ENCODE data around the gene PGC. TPM values are rescaled to one million over a fixed set of nuclear protein-coding genes. Genes with fewer than 3 reads are reported as not detected.
A peak's percentile ranks its signal among the peaks of the same experiment; 100 is the strongest.

PGC gene
- total RNA-seq, 6 donors from 2014 or later: 241 to 4,380 (median 659) TPM

GRCh38 chr6:41688256-41688965, 58.8 kb downstream of the PGC start:
- no peak overlapping the region for H3K27ac ChIP-seq
- no peak for TF ChIP-seq POLR2A (IDR thresholded peaks at IDR 0.05)
- no peak for TF ChIP-seq CTCF (IDR thresholded peaks at IDR 0.05)
- no peak for TF ChIP-seq POLR2AphosphoS5 (IDR thresholded peaks at IDR 0.05)
- TF ChIP-seq EP300 (IDR thresholded peaks at IDR 0.05): no peak
- no peak overlapping the region for H3K4me3 ChIP-seq
- 82% methylated on average over 5 of the region's 5 CpGs; no CpG with 5 or more reads in 1 of the 2 donors for WGBS, 2 donors
- no peaks in the 10 kb centered on the region for H3K9me3 ChIP-seq
- H3K36me3 ChIP-seq: peaks cover 21 to 71% (median 55%) of the 10 kb centered on the region in 4 donors
- ATAC-seq (ENCODE audit: low FRiP score in 2 of 2) (no peak), DNase-seq (no peak)
- no peaks in the 10 kb centered on the region for H3K27me3 ChIP-seq
- H3K4me1 ChIP-seq: peaks cover 5 to 8% (median 6%) of the 10 kb centered on the region in 4 donors

DNA sequence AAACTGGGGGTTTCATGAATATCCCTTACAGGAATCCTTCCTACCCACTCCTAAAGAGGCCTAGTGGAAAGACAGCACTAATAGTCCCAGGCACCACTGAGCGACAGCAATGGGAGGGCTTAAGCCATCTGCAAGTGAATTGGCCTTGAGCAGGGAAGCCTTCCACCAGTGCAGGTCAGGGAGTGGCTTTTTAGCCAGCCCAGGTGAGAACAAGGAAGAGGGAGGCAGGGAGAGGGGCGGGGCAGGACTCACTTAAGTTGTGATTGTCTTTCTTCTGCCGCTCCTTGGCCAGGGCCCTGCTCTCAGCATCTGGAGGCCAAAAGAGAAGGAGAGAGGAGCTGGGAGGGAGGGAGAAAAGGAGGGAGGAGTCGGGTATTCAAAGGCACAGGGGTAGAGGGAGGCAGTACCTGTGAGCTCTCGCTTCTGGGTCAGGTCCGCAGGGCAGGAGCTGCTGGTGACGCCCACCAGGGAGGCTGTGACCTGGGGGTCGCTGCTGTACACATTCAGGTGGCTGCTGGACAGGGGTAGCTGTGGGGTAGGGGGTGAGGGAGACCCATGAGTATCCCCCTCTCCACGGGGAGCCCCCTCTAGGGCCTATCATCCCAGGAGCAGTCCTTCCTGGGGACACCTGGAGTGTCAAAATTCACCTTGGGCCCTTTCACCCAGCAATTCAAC, 59.6 kb downstream of the PGC start:
- Histone ChIP-seq H3K9me3 (no peaks in the 10 kb centered on the region), H3K27me3 (no peaks in the 10 kb centered on the region), H3K27ac (no peak overlapping the region), H3K4me1 (peaks cover 13 to 14% (median 13%) of the 10 kb centered on the region in 4 donors), H3K36me3 (peaks cover 21 to 71% (median 55%) of the 10 kb centered on the region in 4 donors), H3K4me3 (no peak overlapping the region)
- TF ChIP-seq CTCF (IDR thresholded peaks at IDR 0.05) (no peak), POLR2A (IDR thresholded peaks at IDR 0.05) (no peak), EP300 (IDR thresholded peaks at IDR 0.05) (no peak), POLR2AphosphoS5 (IDR thresholded peaks at IDR 0.05) (no peak)
- ATAC-seq (ENCODE audit: low FRiP score in 2 of 2) (no peak), DNase-seq (peak in 1 of 2 donors; percentile 41)
- WGBS, 2 donors: 74 to 80% methylated on average over 8 to 9 of the region's 9 CpGs

Small RNAs within 50 kb of the gene (small RNA-seq; reads per million reads assigned to genes)
- 0 reads per million in 4 donors for gene AL365205.2
- gene AL365205.3: 0 reads per million in 4 donors

Other genes with a start within 250 kb of the PGC start
- gene FOXP4, start 201.0 kb downstream of the PGC start, total RNA-seq: 10 to 100 TPM; 21.0 to 52.2 (median 27.7) TPM
- 10 to 100 TPM in 2 of 6 donors, 1 to 10 TPM in 4; 4.9 to 23.4 (median 8.0) TPM for gene MDFI, start 108.9 kb downstream of the PGC start, total RNA-seq
- gene TFEB, start 11.8 kb downstream of the PGC start, total RNA-seq: 10 to 100 TPM; 20.2 to 46.0 (median 27.3) TPM
- 10 to 100 TPM in 1 of 6 donors, 1 to 10 TPM in 5; 4.1 to 26.2 (median 6.8) TPM for gene FRS3, start 32.5 kb upstream of the PGC start, total RNA-seq
- gene PRICKLE4, start 33.4 kb upstream of the PGC start, total RNA-seq: 100 to 1,000 TPM in 1 of 6 donors, 10 to 100 TPM in 4, 1 to 10 TPM in 1; 9.3 to 133 (median 14.6) TPM
- 100 to 1,000 TPM in 3 of 6 donors, 10 to 100 TPM in 2, 1 to 10 TPM in 1; 7.3 to 169 (median 96.9) TPM for gene TOMM6, start 40.3 kb upstream of the PGC start, total RNA-seq
- 10 to 100 TPM in 2 of 6 donors, 1 to 10 TPM in 4; 2.7 to 16.8 (median 4.3) TPM for gene USP49, start 148.0 kb upstream of the PGC start, total RNA-seq
- gene MED20, start 173.7 kb upstream of the PGC start, total RNA-seq: 10 to 100 TPM in 5 of 6 donors, 1 to 10 TPM in 1; 6.4 to 19.9 (median 15.3) TPM
- 10 to 100 TPM in 3 of 6 donors, 1 to 10 TPM in 3; 5.6 to 20.9 (median 12.5) TPM for gene BYSL, start 174.1 kb upstream of the PGC start, total RNA-seq
- gene CCND3, start 194.4 kb upstream of the PGC start, total RNA-seq: 100 to 1,000 TPM; 138 to 305 (median 211) TPM